Stimulated activated naive CD8-positive, alpha-beta T cell treated with anti-CD3 and anti-CD28 coated beads, Interleukin-15, Interleukin-2, amounts not matched to agents 100 ng/mL and 50 ng/mL, for 24 hours (primary cell): ENCODE measurements around the gene MAPK8IP1.

Experiments
- H3K27ac Mint-ChIP-seq: one replicate; pipeline ENCODE4 v1.8.0; 2021; ENCODE audit warnings: mild to moderate bottlenecking, mixed read lengths
- H3K27me3 Mint-ChIP-seq: one replicate; pipeline ENCODE4 v1.8.0; 2021; ENCODE audit warnings: mixed read lengths
- H3K36me3 Mint-ChIP-seq: one replicate; pipeline ENCODE4 v1.8.0; 2021; ENCODE audit warnings: low read depth, mixed read lengths
- H3K4me1 Mint-ChIP-seq: one replicate; pipeline ENCODE4 v1.8.0; 2021; ENCODE audit warnings: low read depth, mixed read lengths
- H3K4me3 Mint-ChIP-seq: one replicate; pipeline ENCODE4 v1.8.0; 2021; ENCODE audit warnings: mild to moderate bottlenecking, mixed read lengths
- H3K9me3 Mint-ChIP-seq: one replicate; pipeline ENCODE4 v1.8.0; 2021; ENCODE audit warnings: mixed read lengths

Gene MAPK8IP1

DNA sequence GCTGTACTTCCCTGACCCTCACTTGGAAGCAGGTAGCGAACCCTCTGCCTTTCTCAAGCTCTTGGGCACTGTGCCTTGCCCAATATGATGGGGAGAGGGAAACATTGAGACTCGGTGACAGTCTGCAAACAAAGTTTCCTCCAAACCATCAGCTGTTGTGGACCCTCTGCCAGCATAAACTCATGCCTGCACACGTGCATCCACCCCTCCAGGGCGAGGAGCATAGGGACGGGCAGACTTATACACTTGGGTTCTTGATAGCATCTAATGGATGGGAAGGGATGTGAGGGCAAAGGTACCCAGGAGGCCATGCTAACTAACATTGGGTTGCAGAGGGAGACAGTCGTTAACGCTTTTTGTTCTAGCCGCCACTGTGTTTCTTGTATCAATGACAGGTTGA is 8.2 kb upstream of the MAPK8IP1 start:
- peaks cover 57% of the 10 kb centered on the region for H3K36me3 Mint-ChIP-seq
- no peak overlapping the region for H3K4me3 Mint-ChIP-seq
- H3K27ac Mint-ChIP-seq, result no peak overlapping the region

DNA sequence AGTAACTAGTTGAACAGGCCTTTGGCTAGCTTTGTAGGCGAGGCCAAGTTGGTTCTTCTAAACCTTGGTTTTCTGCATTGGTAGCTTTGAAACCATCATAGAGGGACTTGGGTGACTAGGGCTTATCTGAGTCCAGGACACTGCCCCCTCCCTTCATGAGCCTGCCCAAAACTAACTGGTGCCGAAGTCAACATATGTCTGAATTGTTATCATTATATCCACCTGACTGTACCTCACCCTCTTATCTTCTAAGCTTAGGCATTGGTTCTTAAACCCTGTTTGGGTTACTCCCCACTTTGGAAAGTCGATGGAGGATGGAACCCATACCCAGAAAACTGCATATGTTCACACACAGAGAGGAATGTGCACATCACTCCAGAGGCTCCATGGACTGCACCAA is 7.6 kb upstream of the MAPK8IP1 start:
- H3K27ac Mint-ChIP-seq, result no peak overlapping the region
- H3K4me3 Mint-ChIP-seq, result no peak overlapping the region
- peaks cover 60% of the 10 kb centered on the region for H3K36me3 Mint-ChIP-seq
- no peaks in the 10 kb centered on the region for H3K27me3 Mint-ChIP-seq
- H3K9me3 Mint-ChIP-seq, result no peaks in the 10 kb centered on the region
- H3K4me1 Mint-ChIP-seq, result no peaks in the 10 kb centered on the region

More for the DNA sequence above, 8.2 kb upstream of the MAPK8IP1 start:
- Mint-ChIP-seq H3K4me1 (no peaks in the 10 kb centered on the region), H3K9me3 (no peaks in the 10 kb centered on the region), H3K27me3 (no peaks in the 10 kb centered on the region)

DNA sequence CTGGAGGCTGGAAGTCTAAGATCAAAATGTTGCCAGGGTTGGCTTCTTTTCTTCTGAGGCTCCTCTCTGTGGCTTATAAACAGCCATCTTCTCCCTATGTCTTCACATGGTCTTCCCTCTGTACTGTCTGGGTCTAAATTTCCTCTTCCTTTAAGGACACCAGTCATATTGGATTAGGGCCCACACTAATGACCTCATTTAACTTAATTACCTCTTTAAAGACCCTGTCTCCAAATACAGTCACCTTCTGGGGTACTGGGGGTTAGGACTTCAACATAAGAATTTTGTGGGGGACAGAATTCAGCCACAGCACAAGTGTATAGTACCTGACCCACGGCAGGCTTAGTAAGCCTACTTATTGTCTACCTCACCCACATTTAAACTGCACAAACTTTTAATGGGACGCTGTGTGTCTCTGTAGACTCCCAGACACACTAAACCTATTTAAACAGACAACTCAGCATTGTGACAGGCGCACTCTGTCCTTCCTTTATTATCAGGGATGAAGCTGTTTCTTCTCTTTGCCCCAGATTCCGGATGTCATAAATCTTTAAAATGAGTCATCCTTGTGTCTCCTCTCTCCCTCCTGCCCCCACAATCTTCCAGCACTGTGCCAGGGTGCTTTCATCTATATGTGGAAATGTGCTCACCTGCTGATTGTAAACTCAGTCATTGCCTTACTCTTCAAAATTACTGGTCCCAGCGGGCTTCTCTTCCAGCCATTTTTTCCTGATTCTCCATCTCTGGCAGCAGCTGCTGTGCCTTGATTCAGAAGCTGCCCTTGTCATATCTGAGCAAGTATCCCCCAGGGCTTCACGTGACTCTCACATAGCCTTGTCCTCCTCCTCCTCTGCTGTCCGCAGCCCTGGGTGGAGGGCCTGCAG is 5.4 kb upstream of the MAPK8IP1 start:
- no peak overlapping the region for H3K27ac Mint-ChIP-seq
- H3K9me3 Mint-ChIP-seq, result no peaks in the 10 kb centered on the region
- H3K4me3 Mint-ChIP-seq, result no peak overlapping the region
- H3K27me3 Mint-ChIP-seq, result no peaks in the 10 kb centered on the region
- H3K4me1 Mint-ChIP-seq, result peaks cover 7% of the 10 kb centered on the region
- peaks cover 41% of the 10 kb centered on the region for H3K36me3 Mint-ChIP-seq

DNA sequence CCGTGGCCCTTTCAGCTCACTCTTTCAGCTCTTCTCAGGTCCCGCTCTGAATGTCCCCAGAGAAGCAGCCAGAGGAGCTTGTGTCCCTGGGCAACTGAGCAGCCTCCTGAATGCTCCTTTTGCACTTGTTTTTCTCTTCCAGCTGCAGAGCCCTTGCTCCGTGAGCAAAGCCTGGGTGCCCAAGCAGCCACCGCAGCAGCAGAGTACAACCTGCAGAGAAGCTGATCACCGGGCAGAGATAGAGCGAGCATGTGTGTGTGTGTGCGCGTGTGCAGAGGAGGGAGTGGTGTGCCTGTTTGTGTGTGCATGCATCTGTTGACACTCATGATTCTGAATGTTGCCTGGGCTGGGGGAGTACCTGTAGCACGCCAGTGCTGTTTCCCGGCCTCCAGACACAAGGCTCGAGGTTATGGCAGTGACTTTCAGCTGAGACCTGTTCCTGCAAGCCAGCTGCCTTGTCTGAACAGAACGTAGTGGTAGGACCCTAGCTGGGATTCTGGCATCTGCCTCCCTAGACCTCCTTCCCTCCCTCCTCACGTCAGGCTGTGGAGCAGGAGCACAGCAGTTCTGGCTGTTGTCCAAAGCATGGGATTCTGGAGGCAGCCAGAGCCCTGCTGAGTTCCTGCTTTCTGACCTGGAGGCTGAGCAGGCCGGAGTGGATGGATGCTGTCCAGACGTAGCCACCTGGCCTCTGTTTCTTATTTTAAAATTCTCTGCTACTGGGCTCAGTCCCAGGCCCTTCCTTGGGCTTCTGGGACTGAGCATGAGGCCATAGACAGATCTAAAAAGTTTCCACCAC is 4.5 kb upstream of the MAPK8IP1 start:
- no peak overlapping the region for H3K4me3 Mint-ChIP-seq
- H3K9me3 Mint-ChIP-seq, result no peaks in the 10 kb centered on the region
- H3K27ac Mint-ChIP-seq, result no peak overlapping the region
- no peaks in the 10 kb centered on the region for H3K27me3 Mint-ChIP-seq
- peaks cover 35% of the 10 kb centered on the region for H3K36me3 Mint-ChIP-seq
- H3K4me1 Mint-ChIP-seq, result peaks cover 10% of the 10 kb centered on the region

DNA sequence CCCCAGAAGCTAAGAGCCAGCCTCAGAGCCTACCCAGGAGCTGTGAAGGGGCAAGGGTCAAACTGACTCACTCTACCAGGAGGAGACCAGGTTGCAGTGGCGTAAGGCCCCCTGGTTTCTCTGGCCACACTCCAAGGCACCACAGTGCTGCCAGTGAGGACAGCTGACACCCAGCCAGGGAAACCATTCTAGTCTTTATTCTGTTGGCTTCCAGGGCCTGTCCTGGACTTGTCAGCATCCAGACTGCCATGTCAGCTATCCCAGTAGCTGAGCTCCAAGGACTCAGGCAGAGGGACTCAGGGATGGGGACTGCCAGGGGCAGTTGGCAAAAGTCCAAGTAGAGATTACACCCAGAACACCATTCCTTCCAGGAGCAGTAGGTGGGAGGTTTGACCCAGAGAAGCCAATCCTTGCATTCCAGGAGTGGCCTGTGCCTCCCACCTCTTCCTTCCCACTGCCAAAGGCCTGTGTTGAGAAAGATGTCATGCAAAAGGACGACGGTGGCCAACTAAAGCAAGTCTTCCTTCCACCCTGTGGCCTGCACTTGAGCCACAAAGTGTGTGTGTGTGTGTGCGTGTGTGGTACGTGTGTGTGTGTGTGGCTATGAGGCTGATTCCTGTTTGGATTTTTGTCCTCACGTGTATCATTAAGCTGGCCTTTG is 3.6 kb upstream of the MAPK8IP1 start:
- Mint-ChIP-seq H3K9me3 (no peaks in the 10 kb centered on the region), H3K27ac (no peak overlapping the region), H3K4me3 (no peak overlapping the region), H3K36me3 (peaks cover 29% of the 10 kb centered on the region), H3K27me3 (no peaks in the 10 kb centered on the region), H3K4me1 (peaks cover 10% of the 10 kb centered on the region)

DNA sequence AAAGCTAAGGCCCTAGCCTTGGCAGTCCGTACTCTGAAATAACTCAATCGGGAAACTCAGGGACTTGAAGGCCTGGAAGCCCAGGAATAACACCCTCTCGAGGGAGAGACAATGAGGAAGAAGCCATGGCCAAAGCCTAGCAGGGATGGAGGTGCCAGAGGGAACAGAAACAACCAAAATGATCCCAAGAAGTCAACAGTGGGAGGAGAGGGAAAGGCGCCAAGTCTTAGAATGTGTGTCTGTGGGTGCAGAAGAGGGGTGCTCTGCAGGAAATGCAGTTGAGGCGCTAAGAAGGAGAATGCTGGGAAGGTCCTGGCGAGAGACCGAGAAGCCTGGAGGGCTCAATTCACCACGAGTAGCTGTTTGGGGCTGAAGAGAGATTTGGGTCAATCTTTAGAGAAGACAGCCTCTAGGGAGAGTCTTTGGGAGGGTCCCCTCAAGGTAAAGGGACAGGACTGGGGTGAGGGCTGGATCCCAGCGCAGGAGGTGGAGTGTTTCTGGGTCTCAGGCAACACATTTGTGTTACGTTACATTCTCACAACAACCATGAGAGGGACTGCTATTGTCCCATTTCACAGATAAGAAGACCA is 760 bp upstream of the MAPK8IP1 start:
- Mint-ChIP-seq H3K4me3 (peak overlapping the region; percentile 75), H3K4me1 (peaks cover 10% of the 10 kb centered on the region), H3K27me3 (no peaks in the 10 kb centered on the region), H3K9me3 (no peaks in the 10 kb centered on the region), H3K36me3 (peaks cover 11% of the 10 kb centered on the region), H3K27ac (no peak overlapping the region)

DNA sequence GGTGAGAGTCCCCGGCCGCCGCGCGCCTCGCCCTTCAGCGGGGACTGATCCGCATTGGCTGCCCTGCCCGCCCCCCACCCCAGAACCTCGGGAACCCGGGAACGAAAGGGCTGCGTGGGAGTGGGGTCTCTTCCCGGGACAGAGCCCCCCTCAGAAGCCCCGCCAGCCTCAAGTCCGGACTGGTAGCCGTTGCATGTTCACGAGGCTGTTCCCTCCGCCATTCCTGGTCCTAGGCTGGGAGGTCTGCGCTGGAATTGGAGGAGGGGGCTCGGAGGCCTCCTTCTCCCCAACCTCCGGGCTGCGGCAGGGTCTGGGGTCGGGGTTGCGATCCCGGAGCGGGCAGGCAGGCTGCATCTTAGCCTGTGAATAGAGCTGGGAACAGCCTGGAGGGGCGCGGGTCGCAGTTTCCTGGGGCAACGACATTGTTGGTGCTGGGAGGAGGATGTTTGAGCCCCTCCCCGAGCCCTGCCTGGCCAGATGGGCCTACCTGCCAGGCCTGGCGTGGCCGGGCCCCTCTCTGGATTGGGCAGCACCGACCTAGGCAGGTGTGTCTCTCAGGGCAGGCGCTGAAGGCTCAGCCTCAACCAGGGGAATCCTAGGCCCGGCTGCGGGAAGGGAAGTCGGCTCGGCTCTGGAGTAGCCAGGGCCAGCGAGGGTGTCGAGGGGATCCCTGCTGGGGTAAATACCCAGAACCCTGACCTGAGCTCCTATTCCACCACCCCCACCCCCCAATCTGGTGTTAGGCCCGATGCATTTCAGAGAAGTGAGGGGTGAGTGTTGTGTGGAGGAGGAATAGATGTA is 670 bp downstream of the MAPK8IP1 start:
- no peak overlapping the region for H3K4me3 Mint-ChIP-seq
- no peaks in the 10 kb centered on the region for H3K9me3 Mint-ChIP-seq
- H3K27me3 Mint-ChIP-seq, result no peaks in the 10 kb centered on the region
- peaks cover 10% of the 10 kb centered on the region for H3K4me1 Mint-ChIP-seq
- peaks cover 6% of the 10 kb centered on the region for H3K36me3 Mint-ChIP-seq
- H3K27ac Mint-ChIP-seq, result no peak overlapping the region

DNA sequence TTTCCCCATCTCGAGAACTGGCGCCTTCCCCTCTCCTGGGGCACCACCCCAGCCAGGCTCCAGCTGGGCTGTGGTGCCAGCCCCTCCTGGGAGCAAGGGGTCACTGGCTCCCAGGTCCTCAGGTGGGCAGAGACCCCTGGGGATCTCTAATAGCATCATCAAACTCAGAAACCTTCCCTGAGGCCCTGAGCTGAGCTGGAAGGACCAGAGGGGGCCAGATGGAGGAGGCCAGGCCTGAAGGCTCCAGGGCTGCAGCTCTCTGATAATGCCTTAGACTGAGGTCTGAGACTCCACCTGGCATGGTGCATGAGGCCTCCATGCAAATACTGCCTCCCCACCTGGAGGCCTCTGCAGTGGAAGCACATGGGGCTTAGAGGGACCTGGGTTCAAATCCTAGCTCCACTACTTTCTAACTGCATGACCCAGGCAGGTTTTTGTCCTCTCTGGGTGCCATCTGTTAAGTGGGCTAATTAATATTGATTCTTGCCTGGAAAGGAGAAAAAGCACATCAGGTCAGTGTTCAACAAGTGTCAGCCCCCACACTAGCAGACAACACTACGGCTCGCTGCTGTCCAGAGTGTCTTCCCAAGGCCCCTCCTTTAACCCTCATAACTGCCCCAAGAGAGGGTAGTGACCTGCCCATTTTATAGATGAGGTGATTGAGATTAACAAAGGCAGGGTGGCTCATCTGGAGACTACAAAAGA is 1.5 kb downstream of the MAPK8IP1 start:
- Mint-ChIP-seq H3K27ac (no peak overlapping the region), H3K4me1 (peaks cover 10% of the 10 kb centered on the region), H3K27me3 (no peaks in the 10 kb centered on the region), H3K9me3 (no peaks in the 10 kb centered on the region), H3K36me3 (peaks cover 6% of the 10 kb centered on the region), H3K4me3 (no peak overlapping the region)

DNA sequence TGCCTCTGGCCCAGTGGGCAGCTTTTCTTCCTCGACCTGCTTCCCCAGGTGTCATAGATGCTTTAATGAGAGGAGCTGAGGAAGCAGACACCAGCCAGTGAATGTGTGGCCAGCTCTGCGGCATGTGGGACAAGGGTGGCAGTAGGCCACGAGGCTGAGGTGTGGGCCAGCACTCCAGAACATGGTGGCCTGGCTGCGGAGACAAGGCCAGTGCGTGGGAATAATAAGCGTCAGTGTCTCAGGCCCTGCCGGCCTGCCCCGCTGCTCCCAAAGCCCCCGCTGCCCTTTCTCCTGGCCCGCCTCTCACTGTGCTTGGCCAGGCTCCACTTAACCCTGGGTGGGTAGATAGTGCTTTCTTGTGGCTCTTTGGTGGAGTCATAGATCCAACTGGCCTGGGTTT is 2.1 kb downstream of the MAPK8IP1 start:
- Mint-ChIP-seq H3K9me3 (no peaks in the 10 kb centered on the region), H3K36me3 (no peaks in the 10 kb centered on the region), H3K4me3 (no peak overlapping the region), H3K4me1 (peaks cover 10% of the 10 kb centered on the region), H3K27ac (no peak overlapping the region), H3K27me3 (no peaks in the 10 kb centered on the region)

DNA sequence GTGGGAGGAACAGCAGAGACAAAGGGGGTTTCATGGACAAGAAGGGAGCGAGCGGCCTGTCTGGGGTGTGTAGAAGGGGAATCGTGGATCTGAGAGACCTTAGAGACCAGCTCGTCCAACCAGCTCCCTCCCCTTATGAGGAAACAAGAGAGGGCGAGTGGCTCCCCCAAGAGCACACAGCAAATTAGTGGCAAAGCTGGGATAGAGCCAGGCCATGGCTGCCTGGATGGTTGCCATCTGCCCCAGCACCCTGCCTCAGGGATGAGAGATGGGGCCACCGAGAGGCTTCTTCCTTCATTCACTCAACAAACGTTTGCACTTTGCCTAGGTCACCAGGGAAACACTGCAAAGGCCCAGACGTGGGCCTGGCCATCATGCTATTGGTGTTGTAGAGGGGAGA is 4.1 kb downstream of the MAPK8IP1 start:
- Mint-ChIP-seq H3K27ac (no peak overlapping the region), H3K27me3 (peaks cover 5% of the 10 kb centered on the region)

DNA sequence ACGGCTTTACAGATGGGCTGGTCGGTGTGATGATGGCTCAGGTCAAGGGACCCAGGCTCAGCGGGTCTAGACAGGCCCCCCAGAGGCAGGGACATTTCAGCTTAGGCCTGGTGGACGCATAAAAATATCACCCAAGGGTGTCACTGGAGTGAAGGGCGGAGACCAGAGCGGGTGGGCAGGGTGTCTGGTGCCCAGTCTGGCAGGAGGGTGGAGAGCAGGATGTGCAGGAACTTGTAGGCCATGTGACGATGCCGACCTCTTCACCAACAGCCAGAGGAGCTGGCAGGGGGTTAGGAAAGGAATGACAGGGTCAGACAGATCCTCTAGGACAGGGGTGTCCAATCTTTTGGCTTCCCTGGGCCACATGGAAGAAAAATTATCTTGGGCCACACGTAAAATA is 4.5 kb downstream of the MAPK8IP1 start:
- Mint-ChIP-seq H3K4me1 (peaks cover 4% of the 10 kb centered on the region), H3K9me3 (no peaks in the 10 kb centered on the region), H3K27ac (no peak overlapping the region), H3K27me3 (peaks cover 9% of the 10 kb centered on the region), H3K36me3 (no peaks in the 10 kb centered on the region), H3K4me3 (no peak overlapping the region)

More for the DNA sequence above, 4.1 kb downstream of the MAPK8IP1 start:
- Mint-ChIP-seq H3K4me3 (no peak overlapping the region), H3K36me3 (no peaks in the 10 kb centered on the region), H3K4me1 (peaks cover 8% of the 10 kb centered on the region), H3K9me3 (no peaks in the 10 kb centered on the region)

DNA sequence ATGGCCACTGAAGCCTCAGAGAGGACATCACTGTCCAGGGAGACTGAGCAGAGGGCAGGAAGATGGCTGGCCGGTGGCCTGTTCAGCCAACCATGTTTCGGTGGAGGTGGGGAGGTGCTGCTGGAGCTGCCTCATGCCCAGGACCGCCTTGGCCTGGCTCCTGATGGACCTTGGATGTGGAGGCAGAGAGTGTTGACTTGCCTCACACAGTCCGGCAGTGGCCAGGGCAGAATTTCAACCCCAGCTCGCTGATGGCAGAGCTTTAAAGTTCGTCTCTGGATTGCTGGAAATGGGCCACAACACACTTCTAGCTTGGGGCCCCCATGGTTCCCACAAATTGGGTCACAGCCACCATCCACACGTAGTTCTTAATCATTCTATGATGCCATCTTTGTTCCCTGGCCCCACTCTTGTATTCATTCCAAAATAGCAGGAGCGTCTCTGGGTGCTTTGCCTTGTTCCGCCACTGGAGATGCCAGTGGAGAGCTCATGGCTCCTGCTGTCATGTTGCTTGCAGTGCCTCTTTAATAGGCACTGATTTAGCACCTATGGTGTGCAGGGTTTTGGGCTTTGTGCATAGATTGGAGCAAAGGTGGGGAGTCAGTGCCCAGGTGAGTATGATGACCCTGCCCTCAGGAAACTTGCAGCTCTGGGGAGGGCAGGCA is 5.6 kb downstream of the MAPK8IP1 start:
- H3K27me3 Mint-ChIP-seq, result peaks cover 12% of the 10 kb centered on the region
- no peaks in the 10 kb centered on the region for H3K36me3 Mint-ChIP-seq
- H3K4me1 Mint-ChIP-seq, result no peaks in the 10 kb centered on the region
- no peaks in the 10 kb centered on the region for H3K9me3 Mint-ChIP-seq
- H3K27ac Mint-ChIP-seq, result no peak overlapping the region
- H3K4me3 Mint-ChIP-seq, result no peak overlapping the region

DNA sequence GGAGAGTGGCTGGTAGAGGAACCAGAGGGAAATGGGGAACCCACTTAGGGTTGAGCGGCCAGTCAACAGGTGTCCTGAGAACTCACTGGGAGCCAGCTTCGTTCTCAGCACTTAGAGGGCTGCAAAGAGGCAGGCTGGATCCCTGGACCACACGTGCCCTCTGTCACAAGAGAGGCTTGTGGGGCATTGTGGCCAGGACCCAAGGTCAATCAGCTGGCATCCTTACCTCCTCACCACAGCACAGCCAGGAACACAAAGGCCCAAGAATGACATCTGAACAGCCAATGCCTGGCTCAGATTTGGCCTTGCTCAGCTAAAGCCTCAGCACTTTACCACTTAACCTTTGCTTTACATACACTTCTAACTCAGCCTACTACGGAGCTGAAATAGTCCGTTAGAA is 7.4 kb downstream of the MAPK8IP1 start:
- no peak overlapping the region for H3K27ac Mint-ChIP-seq
- H3K4me1 Mint-ChIP-seq, result no peaks in the 10 kb centered on the region
- no peaks in the 10 kb centered on the region for H3K36me3 Mint-ChIP-seq
- peaks cover 13% of the 10 kb centered on the region for H3K27me3 Mint-ChIP-seq
- no peaks in the 10 kb centered on the region for H3K9me3 Mint-ChIP-seq
- H3K4me3 Mint-ChIP-seq, result no peak overlapping the region
